Measurements from ENCODE around the gene SLC22A14.

SLC22A14 gene

DNA sequence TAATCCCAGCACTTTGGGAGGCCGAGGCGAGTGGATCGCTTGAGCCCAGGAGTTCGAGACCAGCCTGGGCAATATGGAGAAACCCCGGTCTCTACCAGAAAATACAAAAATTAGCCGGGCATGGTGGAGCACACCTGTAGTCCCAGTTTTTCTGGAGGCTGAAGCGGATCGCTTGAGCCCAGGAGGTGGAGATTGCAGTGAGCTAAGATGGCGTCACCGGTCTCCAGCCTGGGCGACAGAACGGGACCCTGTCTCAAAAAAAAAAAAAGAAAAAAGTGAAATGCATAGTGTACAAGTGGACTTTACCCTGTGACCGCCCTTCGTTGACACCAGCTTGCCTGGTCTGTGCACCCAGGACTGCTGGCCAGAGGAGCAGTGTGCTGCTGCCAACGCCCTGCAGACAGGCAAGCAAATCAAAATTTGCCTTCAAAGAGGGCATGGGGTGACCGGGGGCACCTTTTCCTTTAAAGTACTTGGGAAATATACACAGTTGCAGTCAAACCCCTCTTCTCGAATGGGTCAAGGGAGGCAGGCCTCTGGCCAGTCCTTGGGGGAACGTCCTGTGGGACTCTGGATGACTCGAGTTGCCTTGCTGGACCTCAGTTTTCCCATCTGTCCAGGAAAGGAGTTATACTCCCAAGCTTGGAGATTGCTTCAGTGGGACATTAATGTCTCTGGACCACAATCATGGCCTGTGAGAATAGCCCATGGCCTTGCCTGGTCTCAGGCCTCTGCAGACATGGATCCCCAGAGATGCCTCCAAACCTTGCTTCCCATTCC is 65.5 kb downstream of the SLC22A14 start:
- peak overlapping the region; percentile 61 to 86 for H3K4me3 ChIP-seq (replicated peaks in 1 of 2; ENCODE audit: low read depth in 2 of 2, low read length in 2 of 2)
- no peak for DNase-seq (ENCODE audit: low read depth in 2 of 2)
- TF ChIP-seq, protein P1, sequence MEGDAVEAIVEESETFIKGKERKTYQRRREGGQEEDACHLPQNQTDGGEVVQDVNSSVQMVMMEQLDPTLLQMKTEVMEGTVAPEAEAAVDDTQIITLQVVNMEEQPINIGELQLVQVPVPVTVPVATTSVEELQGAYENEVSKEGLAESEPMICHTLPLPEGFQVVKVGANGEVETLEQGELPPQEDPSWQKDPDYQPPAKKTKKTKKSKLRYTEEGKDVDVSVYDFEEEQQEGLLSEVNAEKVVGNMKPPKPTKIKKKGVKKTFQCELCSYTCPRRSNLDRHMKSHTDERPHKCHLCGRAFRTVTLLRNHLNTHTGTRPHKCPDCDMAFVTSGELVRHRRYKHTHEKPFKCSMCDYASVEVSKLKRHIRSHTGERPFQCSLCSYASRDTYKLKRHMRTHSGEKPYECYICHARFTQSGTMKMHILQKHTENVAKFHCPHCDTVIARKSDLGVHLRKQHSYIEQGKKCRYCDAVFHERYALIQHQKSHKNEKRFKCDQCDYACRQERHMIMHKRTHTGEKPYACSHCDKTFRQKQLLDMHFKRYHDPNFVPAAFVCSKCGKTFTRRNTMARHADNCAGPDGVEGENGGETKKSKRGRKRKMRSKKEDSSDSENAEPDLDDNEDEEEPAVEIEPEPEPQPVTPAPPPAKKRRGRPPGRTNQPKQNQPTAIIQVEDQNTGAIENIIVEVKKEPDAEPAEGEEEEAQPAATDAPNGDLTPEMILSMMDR (IDR thresholded peaks at IDR 0.05; ENCODE audit: low read depth, low read length), result no peak

- TF ChIP-seq, protein P1 (IDR thresholded peaks at IDR 0.05; ENCODE audit: low read depth, low read length), result no peak
- H3K4me3 ChIP-seq (replicated peaks in 1 of 2; ENCODE audit: low read depth in 2 of 2, low read length in 2 of 2), result no peak overlapping the region
- DNase-seq (ENCODE audit: low read depth in 2 of 2), result peak; percentile 32 to 88
Observed at GRCh38 chr3:38348903-38349302, 66.8 kb downstream of the SLC22A14 start.

GRCh38 chr3:38349684-38350359 is 67.7 kb downstream of the SLC22A14 start:
- no peak overlapping the region for H3K4me3 ChIP-seq (replicated peaks in 1 of 2; ENCODE audit: low read depth in 2 of 2, low read length in 2 of 2)
- peak in 1 of 2 donors; percentile 48 for DNase-seq (ENCODE audit: low read depth in 2 of 2)
- TF ChIP-seq, protein P1 (IDR thresholded peaks at IDR 0.05; ENCODE audit: low read depth, low read length), result no peak

DNA sequence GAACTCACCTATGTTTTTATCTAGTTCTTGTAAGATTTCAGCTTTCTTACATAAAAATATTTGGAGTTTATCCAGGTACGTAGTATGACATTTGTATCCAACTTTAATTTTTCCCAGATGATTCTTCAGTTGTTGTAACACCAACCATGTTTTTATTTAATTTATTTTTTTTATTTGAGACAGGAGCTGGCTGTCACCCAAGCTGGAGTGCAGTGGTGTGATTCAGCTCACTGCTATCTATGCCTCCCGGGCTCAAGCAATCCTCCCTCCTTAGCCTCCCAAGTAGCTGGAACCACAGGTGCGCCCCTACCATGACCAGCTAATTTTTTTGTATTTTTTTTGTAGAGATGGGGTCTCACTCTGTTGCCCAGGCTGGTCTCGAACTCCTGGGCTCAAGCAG is 71.1 kb downstream of the SLC22A14 start:
- TF ChIP-seq, protein P1 (IDR thresholded peaks at IDR 0.05; ENCODE audit: low read depth, low read length), result no peak
- H3K4me3 ChIP-seq (replicated peaks in 1 of 2; ENCODE audit: low read depth in 2 of 2, low read length in 2 of 2), result no peak overlapping the region
- DNase-seq (ENCODE audit: low read depth in 2 of 2), result peak; percentile 36 to 63

DNA sequence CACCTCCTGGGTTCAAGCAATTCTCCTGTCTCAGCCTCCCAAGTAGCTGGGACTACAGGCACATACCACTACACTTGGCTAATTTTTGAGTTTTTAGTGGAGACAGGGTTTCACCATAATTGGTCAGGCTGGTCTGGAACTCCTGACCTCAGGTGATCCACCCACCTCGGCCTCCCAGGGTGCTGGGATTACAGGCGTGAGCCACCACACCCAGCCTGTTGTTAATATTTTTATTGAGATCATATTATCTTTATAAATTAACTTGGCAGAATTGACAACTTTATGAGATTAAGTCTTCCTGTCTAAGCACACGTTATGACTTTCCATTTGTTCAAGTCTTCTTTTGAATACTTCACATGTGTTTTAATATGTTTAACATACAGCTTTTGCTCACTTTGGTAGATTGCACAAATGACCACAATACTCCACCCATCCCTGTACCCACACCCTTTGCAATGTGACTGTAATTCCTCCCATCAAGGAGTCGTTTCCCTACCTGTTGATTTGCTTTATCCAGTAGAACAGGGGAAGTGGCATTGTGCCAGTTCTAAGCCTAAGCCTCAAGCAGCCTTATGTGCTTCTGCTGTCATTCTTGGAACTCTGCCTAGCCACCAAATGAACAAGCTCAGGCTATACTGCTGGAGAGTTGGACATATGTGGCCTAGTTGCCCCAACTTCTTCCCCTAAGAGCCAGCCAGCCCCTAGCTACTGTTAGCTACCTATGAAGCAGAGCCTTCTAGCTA is 72.7 kb downstream of the SLC22A14 start:
- no peak overlapping the region for H3K4me3 ChIP-seq (replicated peaks in 1 of 2; ENCODE audit: low read depth in 2 of 2, low read length in 2 of 2)
- peak; percentile 73 to 76 for DNase-seq (ENCODE audit: low read depth in 2 of 2)
- TF ChIP-seq, protein P1 (IDR thresholded peaks at IDR 0.05; ENCODE audit: low read depth, low read length), result no peak

DNA sequence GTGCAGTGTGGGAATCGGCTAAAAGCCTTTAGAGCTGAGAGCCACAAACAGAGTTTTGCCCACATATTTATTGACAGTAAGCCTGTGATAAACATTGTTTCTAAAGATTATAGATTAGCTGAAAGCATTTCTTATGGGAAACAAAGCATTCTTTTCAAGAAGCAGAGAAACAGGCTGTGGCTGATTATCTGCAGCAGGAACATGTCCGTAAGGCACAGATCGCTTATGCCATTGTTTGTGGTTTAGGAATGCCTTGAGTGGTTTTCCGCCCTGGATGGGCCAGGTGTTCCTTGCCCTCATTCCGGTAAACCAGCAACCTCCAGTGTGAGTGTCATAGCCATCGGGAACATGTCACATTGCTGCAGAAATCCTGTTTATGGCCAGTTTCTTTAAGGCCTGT is 76.9 kb downstream of the SLC22A14 start:
- TF ChIP-seq, protein P1 (IDR thresholded peaks at IDR 0.05; ENCODE audit: low read depth, low read length), result no peak
- no peak overlapping the region for H3K4me3 ChIP-seq (replicated peaks in 1 of 2; ENCODE audit: low read depth in 2 of 2, low read length in 2 of 2)
- no peak for DNase-seq (ENCODE audit: low read depth in 2 of 2)
